Right lobe of liver (tissue), 6 donors: ENCODE results near the gene KSR2. TPM values are rescaled to one million over a fixed set of nuclear protein-coding genes. Genes with fewer than 3 reads are reported as not detected.

Source experiments
- ATAC-seq, 4 donors: fragments of 200-7000 bp; cut with Tn5 transposase; one replicate each; pipeline ENCODE4 v1.9.1; 2020; ENCODE audit warnings: mild to moderate bottlenecking in 4 of 4, moderate library complexity in 4 of 4
- DNase-seq, 3 donors: peaks; one replicate each; pipeline ENCODE4 v3.0.0-alpha.2; 2020
- H3K27ac ChIP-seq, 3 donors: fragments of 200-600 bp; one replicate each; pipeline ENCODE4 v1.8.0; 2022
- H3K27me3 ChIP-seq, 2 donors: fragments of 200-600 bp; one replicate each; pipeline ENCODE4 v1.8.0; 2022
- H3K36me3 ChIP-seq, 4 donors: fragments of 200-600 bp; sonication (generic) in 1 of 4; one replicate each; pipeline versions ENCODE4 v1.5.1 to v1.8.0; 2017 to 2022; ENCODE audit warnings: control low read depth in 1 of 4
- H3K4me1 ChIP-seq, 4 donors: fragments of 200-600 bp; sonication (generic) in 1 of 4; one replicate each; pipeline versions ENCODE4 v1.5.1 to v1.8.0; 2017 to 2022; ENCODE audit warnings: control low read depth in 1 of 4
- H3K4me3 ChIP-seq, 3 donors: fragments of 200-600 bp; one replicate each; pipeline ENCODE4 v1.8.0; 2022
- H3K9me3 ChIP-seq, 4 donors: fragments of 200-600 bp; sonication (generic) in 1 of 4; one replicate each; pipeline versions ENCODE4 v1.5.1 to v1.8.0; 2017 to 2022; ENCODE audit warnings: control low read depth in 1 of 4
- CTCF ChIP-seq, 4 donors: fragments of 200-600 bp in 3 of 4; fragments of 450-650 bp in 1 of 4; IDR thresholded peaks; one replicate each; pipeline versions ENCODE4 v1.5.1 to v1.8.0; 2016 to 2022; ENCODE audit warnings: antibody characterized with exemption in 4 of 4, mild to moderate bottlenecking in 2 of 4
- POLR2A ChIP-seq: fragments of 450-650 bp; IDR thresholded peaks from one replicate; pipeline ENCODE4 v1.6.1; 2017; ENCODE audit warnings: antibody characterized with exemption, mild to moderate bottlenecking
- WGBS: methylation state at CpG from one replicate; pipeline ENCODE4 v1.1.6; 2018; ENCODE audit warnings: low coverage, low lambda C conversion rate; ENCODE audit not compliant: insufficient coverage; ENCODE audit errors: missing lambda C conversion rate; 5-methylcytosine and 5-hydroxymethylcytosine counted together
- intact Hi-C, 2 donors: fragments of 100-400 bp; cut with DNase I; formaldehyde crosslinking; loops; one replicate each; pipeline versions ENCODE4 v1.11.2 to v1.14.1; 2022
- total RNA-seq, 6 experiments: library from RNA; depleted of rRNA in 2 of 6; stranded (reverse); fragments of >200 nt in 2 of 6; fragmentation: NEBNext Ultra II Directional in 3 of 6; extraction: Animal tissue kit (Norgen Biotek cat#: 25700) in 3 of 6; gene quantifications; one replicate each; pipeline versions ENCODE4 v1.1.0 to v1.2.4, GENCODE V29; 2016 to 2023
- donor health status: DM: no; HTN: yes; CAD: no.
- donor health status: DM: no; HTN: no; CAD: no.
- donor health status: DM: no; HTN: no; CAD: no.
- donor health status: DM: no; HTN: yes; CAD: no.
- donor health status: DM: no; HTN: yes; CAD: no.

The KSR2 gene
- total RNA-seq, 6 experiments from 2014 or later = 0.02 to 0.07 (median 0.02) TPM; not detected in 2

- 69% methylated on average over 11 of the region's 14 CpGs for WGBS
- ATAC-seq (no peak), DNase-seq (no peak)
- Histone ChIP-seq H3K9me3 (no peaks in the 10 kb centered on the region), H3K27ac (no peak overlapping the region), H3K4me3 (no peak overlapping the region), H3K27me3 (no peaks in the 10 kb centered on the region), H3K4me1 (no peaks in the 10 kb centered on the region), H3K36me3 (no peaks in the 10 kb centered on the region)
- TF ChIP-seq CTCF (IDR thresholded peaks at IDR 0.05) (no peak), POLR2A (no peak)
- intact Hi-C loops = no loop called here
Measured at GRCh38 chr12:117526757-117527478, 441.9 kb downstream of the KSR2 start.

- 65% methylated on average over 3 of the region's 4 CpGs for WGBS
- Histone ChIP-seq H3K4me3 (no peak overlapping the region), H3K36me3 (no peaks in the 10 kb centered on the region), H3K27ac (no peak overlapping the region), H3K4me1 (peaks cover 0 to 10% (median 3%) of the 10 kb centered on the region in 4 donors), H3K27me3 (no peaks in the 10 kb centered on the region), H3K9me3 (no peaks in the 10 kb centered on the region)
- ATAC-seq (no peak), DNase-seq (no peak)
- TF ChIP-seq POLR2A (no peak), CTCF (IDR thresholded peaks at IDR 0.05) (no peak)
- intact Hi-C loops = no loop called here
Measured at GRCh38 chr12:117525766-117526165, 443.0 kb downstream of the KSR2 start.

DNA sequence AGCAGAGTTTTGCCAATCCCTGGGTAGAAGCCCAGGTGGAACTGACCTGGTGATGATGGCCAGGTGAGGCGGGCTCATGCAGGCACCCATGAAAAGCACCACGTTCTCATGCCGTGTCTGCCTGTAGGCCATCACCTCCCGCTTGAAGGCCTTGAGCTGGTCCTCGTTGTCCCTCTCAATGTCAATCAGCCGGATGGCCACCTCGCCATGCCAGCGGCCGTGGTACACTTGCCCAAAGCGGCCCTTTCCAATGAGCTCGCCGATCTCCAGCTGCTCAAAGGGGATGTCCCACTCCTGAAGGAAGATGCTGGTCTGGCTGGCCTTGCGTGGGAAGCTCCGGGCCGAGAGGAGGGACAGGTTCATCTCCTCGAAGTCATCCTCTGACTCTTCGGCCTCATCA lies 444.0 kb downstream of the KSR2 start:
- intact Hi-C loops = no loop called here
- Histone ChIP-seq H3K27me3 (no peaks in the 10 kb centered on the region), H3K4me3 (no peak overlapping the region), H3K27ac (no peak overlapping the region), H3K9me3 (no peaks in the 10 kb centered on the region), H3K4me1 (peaks cover 0 to 15% (median 6%) of the 10 kb centered on the region in 4 donors), H3K36me3 (no peaks in the 10 kb centered on the region)
- DNase-seq (no peak), ATAC-seq (no peak)
- TF ChIP-seq CTCF (IDR thresholded peaks at IDR 0.05) = no peak
- TF ChIP-seq POLR2A = no peak
- WGBS = no CpG with 5 or more reads among the region's 17 CpGs

GRCh38 chr12:117523971-117524370 lies 444.8 kb downstream of the KSR2 start:
- WGBS = 70% methylated on average over 3 of the region's 4 CpGs
- H3K27me3 ChIP-seq = no peaks in the 10 kb centered on the region
- no peak overlapping the region for H3K4me3 ChIP-seq
- H3K36me3 ChIP-seq = no peaks in the 10 kb centered on the region
- ATAC-seq (no peak), DNase-seq (no peak)
- no peak overlapping the region for H3K27ac ChIP-seq
- no peaks in the 10 kb centered on the region for H3K9me3 ChIP-seq
- intact Hi-C loops = no loop called here
- peaks cover 0 to 23% (median 9%) of the 10 kb centered on the region in 4 donors for H3K4me1 ChIP-seq
- TF ChIP-seq CTCF (IDR thresholded peaks at IDR 0.05) (no peak), POLR2A (no peak)
